Stomach (tissue), 4 donors: ENCODE data around the gene MMP1.

Experiments used
- POLR2A ChIP-seq, 4 donors: fragments of 450-650 bp; IDR thresholded peaks; one replicate each; pipeline ENCODE4 v1.6.1; 2016; ENCODE audit warnings: antibody characterized with exemption in 4 of 4, control low read depth in 2 of 4, mild to moderate bottlenecking in 1 of 4, moderate library complexity in 1 of 4
- TF ChIP-seq, protein P1 (sequence below), 7 experiments: fragments of 450-650 bp in 4 of 7; fragments of 200-600 bp in 3 of 7; sonication (generic) in 3 of 7; IDR thresholded peaks; one replicate each; pipeline ENCODE4 v1.5.1; 2016 to 2019; ENCODE audit warnings: antibody characterized with exemption in 7 of 7, control low read depth in 2 of 7, mild to moderate bottlenecking in 1 of 7

DNA sequence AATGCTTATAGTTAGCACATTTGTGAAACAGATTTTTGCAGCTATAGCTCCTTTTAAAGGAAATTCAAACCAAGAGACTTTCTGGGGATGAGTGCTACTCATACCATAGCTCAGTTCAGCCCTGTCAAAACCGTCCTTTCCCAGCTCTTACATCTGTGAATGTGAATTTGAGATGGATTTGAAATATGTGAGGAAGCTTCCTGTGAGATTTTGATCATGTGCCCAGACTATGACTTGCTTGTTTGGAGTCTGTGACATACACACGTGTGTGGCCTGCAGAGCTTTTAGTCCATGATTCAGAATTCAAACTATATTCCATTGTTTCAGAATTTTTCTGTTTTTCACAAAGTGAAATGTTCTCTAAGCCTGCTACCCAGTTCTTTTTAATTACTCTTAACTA is 4.4 kb upstream of the MMP1 start:
- TF ChIP-seq, protein P1, sequence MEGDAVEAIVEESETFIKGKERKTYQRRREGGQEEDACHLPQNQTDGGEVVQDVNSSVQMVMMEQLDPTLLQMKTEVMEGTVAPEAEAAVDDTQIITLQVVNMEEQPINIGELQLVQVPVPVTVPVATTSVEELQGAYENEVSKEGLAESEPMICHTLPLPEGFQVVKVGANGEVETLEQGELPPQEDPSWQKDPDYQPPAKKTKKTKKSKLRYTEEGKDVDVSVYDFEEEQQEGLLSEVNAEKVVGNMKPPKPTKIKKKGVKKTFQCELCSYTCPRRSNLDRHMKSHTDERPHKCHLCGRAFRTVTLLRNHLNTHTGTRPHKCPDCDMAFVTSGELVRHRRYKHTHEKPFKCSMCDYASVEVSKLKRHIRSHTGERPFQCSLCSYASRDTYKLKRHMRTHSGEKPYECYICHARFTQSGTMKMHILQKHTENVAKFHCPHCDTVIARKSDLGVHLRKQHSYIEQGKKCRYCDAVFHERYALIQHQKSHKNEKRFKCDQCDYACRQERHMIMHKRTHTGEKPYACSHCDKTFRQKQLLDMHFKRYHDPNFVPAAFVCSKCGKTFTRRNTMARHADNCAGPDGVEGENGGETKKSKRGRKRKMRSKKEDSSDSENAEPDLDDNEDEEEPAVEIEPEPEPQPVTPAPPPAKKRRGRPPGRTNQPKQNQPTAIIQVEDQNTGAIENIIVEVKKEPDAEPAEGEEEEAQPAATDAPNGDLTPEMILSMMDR (IDR thresholded peaks at IDR 0.05) = no peak
- no peak for TF ChIP-seq POLR2A (IDR thresholded peaks at IDR 0.05)
